Activated CD4-positive, alpha-beta T cell treated with anti-CD3 and anti-CD28 coated beads for 48 hours (primary cell): ENCODE data around the gene KIFC3.
"Not testable (repeated sequence)": the region's sequence is repeated elsewhere in the genome, so short reads cannot be mapped to it uniquely, and the experiment has no call there.

ENCODE experiments used
- DNase-seq: peaks from one replicate; pipeline ENCODE4 v3.0.0-alpha.2; 2020

The KIFC3 gene

GRCh38 chr16:57825298-57826044, 23.2 kb upstream of the KIFC3 start:
- DNase-seq = no peak

GRCh38 chr16:57824888-57825287, 22.6 kb upstream of the KIFC3 start:
- DNase-seq = no peak

- no peak for DNase-seq
Observed at GRCh38 chr16:57823836-57824235, 21.5 kb upstream of the KIFC3 start.

GRCh38 chr16:57822856-57823255, 20.6 kb upstream of the KIFC3 start:
- no peak for DNase-seq

- no peak for DNase-seq
Observed at GRCh38 chr16:57822018-57822553, 19.8 kb upstream of the KIFC3 start.

- no peak for DNase-seq
Observed at GRCh38 chr16:57821149-57821971, 19.1 kb upstream of the KIFC3 start.

GRCh38 chr16:57818377-57819064, 16.2 kb upstream of the KIFC3 start:
- DNase-seq = no peak

GRCh38 chr16:57817680-57818079, 15.4 kb upstream of the KIFC3 start:
- no peak for DNase-seq

- DNase-seq = peak; percentile 57
Observed at GRCh38 chr16:57815987-57816745, 13.9 kb upstream of the KIFC3 start.

- no peak for DNase-seq
Observed at GRCh38 chr16:57814896-57815295, 12.6 kb upstream of the KIFC3 start.

GRCh38 chr16:57813466-57813865, 11.2 kb upstream of the KIFC3 start:
- no peak for DNase-seq

- DNase-seq = not testable (repeated sequence)
Observed at GRCh38 chr16:57811340-57811739, 9.0 kb upstream of the KIFC3 start.

- peak; percentile 81 for DNase-seq
Observed at GRCh38 chr16:57810197-57811031, 8.1 kb upstream of the KIFC3 start.

GRCh38 chr16:57809276-57810196, 7.2 kb upstream of the KIFC3 start:
- no peak for DNase-seq

- no peak for DNase-seq
Observed at GRCh38 chr16:57808589-57809228, 6.4 kb upstream of the KIFC3 start.

GRCh38 chr16:57807968-57808528, 5.8 kb upstream of the KIFC3 start:
- peak; percentile 75 for DNase-seq

- DNase-seq = no peak
Observed at GRCh38 chr16:57807252-57807967, 5.1 kb upstream of the KIFC3 start.

- no peak for DNase-seq
Observed at GRCh38 chr16:57805176-57805575, 2.9 kb upstream of the KIFC3 start.
